GM12801 (cell line): ENCODE data around the gene KLB.

Experiments
- CTCF ChIP-seq: IDR thresholded peaks from one replicate; pipeline ENCODE4 v1.5.1; 2011; ENCODE audit warnings: control low read depth; ENCODE audit not compliant: insufficient read length; ENCODE audit errors: extremely low read depth

The KLB gene

DNA sequence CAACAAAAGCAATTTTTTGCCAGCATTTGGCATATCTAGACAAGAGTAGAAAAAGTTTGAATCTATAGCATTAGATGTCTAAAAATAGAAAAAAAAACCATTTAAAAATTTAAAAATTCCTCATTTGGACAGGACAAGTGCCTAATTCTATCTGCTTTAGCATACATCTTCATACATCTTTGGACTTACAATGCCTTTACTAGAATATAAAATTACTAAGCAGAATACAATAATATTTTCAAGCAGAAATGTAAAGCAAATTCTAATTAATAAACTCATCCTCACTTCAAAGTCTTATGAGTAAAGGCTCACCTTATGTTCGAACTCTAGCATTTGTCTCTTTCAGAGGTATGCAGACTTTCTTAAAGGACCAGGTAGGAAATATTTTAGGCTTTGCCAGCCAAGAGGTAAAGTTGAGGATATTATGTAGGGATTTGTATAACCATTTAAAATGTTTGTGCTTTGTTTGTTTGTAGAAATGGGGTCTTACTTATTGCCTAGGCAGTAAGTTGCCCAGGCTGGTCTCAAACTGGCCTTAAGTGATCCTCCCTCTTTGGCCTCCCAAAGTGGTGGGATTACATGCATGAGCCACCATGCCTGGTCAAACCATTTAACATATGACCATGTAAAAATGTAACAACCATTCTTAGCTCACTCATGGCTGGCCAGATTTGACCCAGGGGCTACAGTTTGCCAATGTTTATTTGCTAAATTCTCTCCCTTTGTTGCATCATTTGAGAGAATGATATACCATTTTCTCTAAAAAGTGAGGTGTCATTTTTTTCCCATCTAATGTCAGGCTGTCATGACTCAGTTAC, 91.4 kb downstream of the KLB start:
- no peak for TF ChIP-seq CTCF

DNA sequence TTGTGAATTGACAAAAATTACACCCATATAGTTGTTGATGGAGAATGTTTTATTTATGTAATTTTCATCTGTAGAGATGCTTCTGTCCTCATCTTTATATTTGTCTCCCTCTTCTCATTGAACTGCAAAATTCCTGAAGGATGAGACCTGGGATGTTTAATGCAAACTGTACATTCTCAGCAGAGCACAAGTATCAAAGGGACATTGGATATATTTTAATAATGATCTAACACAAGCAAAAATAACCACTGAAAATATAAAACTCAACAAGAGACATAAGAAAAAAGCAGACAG, 91.9 kb downstream of the KLB start:
- TF ChIP-seq CTCF = no peak
